DOHH2 (cell line): ENCODE data around the gene CHCHD6.

ENCODE experiments used
- H3F3A ChIP-seq: fragments of 200-600 bp; sonication (generic), shearing (Covaris generic); 2 replicates; pipeline ENCODE4 v1.6.0; 2016; ENCODE audit warnings: antibody characterized with exemption, mild to moderate bottlenecking; ENCODE audit not compliant: control insufficient read depth, insufficient read depth
- H3K27ac ChIP-seq: fragments of 200-600 bp; sonication (generic); 2 replicates; pipeline ENCODE4 v1.5.1; 2014; ENCODE audit warnings: low read depth, mild to moderate bottlenecking, low read length, moderate library complexity
- H3K27me3 ChIP-seq: fragments of 200-600 bp; sonication (generic); 2 replicates; pipeline ENCODE4 v1.6.1; 2014; ENCODE audit warnings: mild to moderate bottlenecking, low read length, mixed read lengths; ENCODE audit not compliant: control insufficient read depth
- H3K36me3 ChIP-seq: fragments of 200-600 bp; sonication (generic); 2 replicates; pipeline ENCODE4 v1.6.1; 2014; ENCODE audit warnings: mild to moderate bottlenecking, low read length, moderate library complexity, mixed read lengths; ENCODE audit not compliant: control insufficient read depth
- H3K4me1 ChIP-seq: fragments of 200-600 bp; sonication (generic); 2 replicates; pipeline ENCODE4 v1.6.1; 2014; ENCODE audit warnings: mild to moderate bottlenecking, low read length, mixed read lengths; ENCODE audit not compliant: control insufficient read depth
- H3K4me2 ChIP-seq: fragments of 200-600 bp; sonication (generic); 2 replicates; pipeline ENCODE4 v1.6.0; 2014; ENCODE audit warnings: mild to moderate bottlenecking, low read length, moderate library complexity
- H3K4me3 ChIP-seq: fragments of 200-600 bp; sonication (generic); 2 replicates; pipeline ENCODE4 v1.5.1; 2014; ENCODE audit warnings: mild to moderate bottlenecking, low read length, mixed read lengths
- H3K79me2 ChIP-seq: fragments of 200-600 bp; sonication (generic); 2 replicates; pipeline ENCODE4 v1.6.1; 2014; ENCODE audit warnings: mild to moderate bottlenecking, low read length, mixed read lengths; ENCODE audit not compliant: control insufficient read depth
- H3K9me2 ChIP-seq: fragments of 200-600 bp; sonication (generic); replicated peaks from 2 replicates; pipeline ENCODE4 v1.6.1; 2014; ENCODE audit warnings: mild to moderate bottlenecking, low read length, mixed read lengths; ENCODE audit not compliant: control insufficient read depth
- H3K9me3 ChIP-seq: fragments of 200-600 bp; sonication (generic); 2 replicates; pipeline ENCODE4 v1.6.1; 2014; ENCODE audit warnings: antibody characterized with exemption, low read length, mixed read lengths; ENCODE audit not compliant: control insufficient read depth, insufficient read depth
- H4K20me1 ChIP-seq: fragments of 200-600 bp; sonication (generic); 2 replicates; pipeline ENCODE4 v1.6.0; 2014; ENCODE audit warnings: low read depth, mild to moderate bottlenecking, antibody characterized with exemption, low read length, moderate library complexity; ENCODE audit not compliant: control insufficient read depth, insufficient read depth
- EZH2phosphoT487 ChIP-seq: fragments of 200-600 bp; sonication (generic); IDR thresholded peaks from 2 replicates; pipeline ENCODE4 v1.6.1; 2017; ENCODE audit warnings: borderline replicate concordance, mild to moderate bottlenecking, antibody characterized with exemption, low read length, moderate library complexity, mixed read lengths
- TF ChIP-seq, protein P1 (sequence below): fragments of 200-600 bp; sonication (generic); IDR thresholded peaks from one replicate; pipeline ENCODE4 v1.5.1; 2014; ENCODE audit warnings: antibody characterized with exemption, mild to moderate bottlenecking, low read depth, low read length; ENCODE audit not compliant: poor library complexity, severe bottlenecking

CHCHD6 gene

DNA sequence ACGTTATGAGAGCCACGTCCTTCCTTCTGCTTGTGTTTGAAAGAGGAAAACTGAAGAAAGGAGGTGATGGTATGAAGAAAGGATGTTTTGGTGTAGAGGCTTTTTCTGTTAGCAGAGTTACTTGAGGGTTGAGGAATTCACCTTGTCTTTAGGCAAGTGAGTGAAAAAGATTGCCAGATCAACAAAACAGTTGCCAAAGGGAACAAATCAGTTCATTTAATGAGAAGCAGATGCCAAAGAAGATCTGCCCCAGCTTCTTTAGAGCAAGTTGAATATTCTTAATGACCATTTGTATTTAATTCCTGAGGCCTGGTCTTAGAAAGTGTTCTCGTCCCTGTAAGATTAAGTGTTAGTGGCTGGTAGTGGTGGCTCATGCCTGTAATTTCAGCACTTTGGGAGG is 2.6 kb downstream of the CHCHD6 start:
- H3K4me2 ChIP-seq, result no peak overlapping the region
- TF ChIP-seq, protein P1, sequence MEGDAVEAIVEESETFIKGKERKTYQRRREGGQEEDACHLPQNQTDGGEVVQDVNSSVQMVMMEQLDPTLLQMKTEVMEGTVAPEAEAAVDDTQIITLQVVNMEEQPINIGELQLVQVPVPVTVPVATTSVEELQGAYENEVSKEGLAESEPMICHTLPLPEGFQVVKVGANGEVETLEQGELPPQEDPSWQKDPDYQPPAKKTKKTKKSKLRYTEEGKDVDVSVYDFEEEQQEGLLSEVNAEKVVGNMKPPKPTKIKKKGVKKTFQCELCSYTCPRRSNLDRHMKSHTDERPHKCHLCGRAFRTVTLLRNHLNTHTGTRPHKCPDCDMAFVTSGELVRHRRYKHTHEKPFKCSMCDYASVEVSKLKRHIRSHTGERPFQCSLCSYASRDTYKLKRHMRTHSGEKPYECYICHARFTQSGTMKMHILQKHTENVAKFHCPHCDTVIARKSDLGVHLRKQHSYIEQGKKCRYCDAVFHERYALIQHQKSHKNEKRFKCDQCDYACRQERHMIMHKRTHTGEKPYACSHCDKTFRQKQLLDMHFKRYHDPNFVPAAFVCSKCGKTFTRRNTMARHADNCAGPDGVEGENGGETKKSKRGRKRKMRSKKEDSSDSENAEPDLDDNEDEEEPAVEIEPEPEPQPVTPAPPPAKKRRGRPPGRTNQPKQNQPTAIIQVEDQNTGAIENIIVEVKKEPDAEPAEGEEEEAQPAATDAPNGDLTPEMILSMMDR, result no peak
- no peak for TF ChIP-seq EZH2phosphoT487

DNA sequence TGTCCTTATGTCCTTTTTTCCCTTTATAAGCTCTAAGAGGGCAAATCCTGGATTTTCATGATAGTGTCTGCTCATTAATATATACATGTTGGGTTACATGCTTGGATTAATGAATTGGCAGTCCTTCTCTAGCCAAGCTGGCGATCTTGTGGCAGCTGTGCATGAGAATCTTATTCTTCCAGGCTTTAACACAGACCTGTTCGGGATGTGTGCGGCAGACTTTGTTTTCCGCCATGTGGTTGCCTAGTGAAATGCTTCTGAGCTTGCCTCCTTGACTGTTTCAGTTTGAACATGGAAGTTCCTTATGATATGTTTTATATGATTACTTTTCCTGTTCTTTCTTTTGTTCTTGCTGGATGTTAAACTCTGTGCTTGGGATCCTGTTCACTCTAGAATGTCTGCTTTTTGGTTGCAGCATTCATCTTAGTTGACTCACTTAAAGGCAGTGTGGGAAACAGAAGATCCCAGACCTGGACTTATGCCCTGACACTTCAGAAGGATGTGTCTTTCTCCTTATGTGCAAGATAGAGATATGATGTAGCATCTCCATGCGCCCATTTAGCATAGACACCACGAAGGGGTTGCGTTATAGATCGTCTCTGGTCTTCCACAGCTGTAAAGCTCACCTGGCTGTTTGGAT is 7.2 kb downstream of the CHCHD6 start:
- Histone ChIP-seq H3K4me3 (no peak overlapping the region), H3K4me2 (no peak overlapping the region), H3K79me2 (peaks cover 17% of the 10 kb centered on the region), H3K9me3 (no peaks in the 10 kb centered on the region), H3K4me1 (no peaks in the 10 kb centered on the region), H3K27me3 (no peaks in the 10 kb centered on the region), H4K20me1 (0 out of 2 replicates have a peak, but pooled peaks cover 3% of the 10 kb centered on the region), H3K27ac (no peak overlapping the region), H3K9me2 (no peaks in the 10 kb centered on the region), H3K36me3 (no peaks in the 10 kb centered on the region), H3F3A (no peaks in the 10 kb centered on the region)
- TF ChIP-seq EZH2phosphoT487, result no peak
- TF ChIP-seq, protein P1, result no peak

More for the DNA sequence above, 2.6 kb downstream of the CHCHD6 start:
- peaks cover 23% of the 10 kb centered on the region for H3K79me2 ChIP-seq
- H3F3A ChIP-seq, result no peaks in the 10 kb centered on the region
- no peaks in the 10 kb centered on the region for H4K20me1 ChIP-seq
- no peak overlapping the region for H3K4me3 ChIP-seq
- H3K9me3 ChIP-seq, result no peaks in the 10 kb centered on the region; the same call in 1 of the 2 replicates
- H3K9me2 ChIP-seq, result no peaks in the 10 kb centered on the region
- no peaks in the 10 kb centered on the region for H3K27me3 ChIP-seq
- H3K27ac ChIP-seq, result no peak overlapping the region
- no peaks in the 10 kb centered on the region for H3K36me3 ChIP-seq
- peaks cover 17% of the 10 kb centered on the region for H3K4me1 ChIP-seq

DNA sequence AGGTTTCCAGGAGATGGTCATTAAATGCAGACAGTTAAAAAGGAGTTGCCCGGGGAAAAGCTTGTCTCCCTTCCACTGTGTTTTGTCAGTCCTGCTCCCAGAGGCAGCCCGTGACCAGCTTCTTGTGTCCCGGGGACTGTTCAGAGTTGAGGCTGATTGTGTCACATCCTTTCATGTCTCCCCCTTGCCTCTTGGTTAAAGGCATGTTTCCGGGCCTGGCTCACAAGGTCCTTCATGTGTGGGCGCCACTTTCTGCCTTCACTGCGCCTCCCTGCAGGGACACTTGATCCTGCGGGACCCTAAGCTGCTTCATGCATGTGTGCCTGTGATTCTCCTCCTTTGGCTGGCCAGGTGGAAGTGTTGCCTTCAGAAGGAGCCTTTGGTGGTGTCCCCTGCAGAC is 9.2 kb downstream of the CHCHD6 start:
- H3K4me1 ChIP-seq, result no peaks in the 10 kb centered on the region
- H3K79me2 ChIP-seq, result peaks cover 17% of the 10 kb centered on the region
- no peaks in the 10 kb centered on the region for H3K36me3 ChIP-seq
- H3K4me2 ChIP-seq, result no peak overlapping the region
- no peak overlapping the region for H3K4me3 ChIP-seq
- no peaks in the 10 kb centered on the region for H3K9me3 ChIP-seq
- H3K27ac ChIP-seq, result no peak overlapping the region
- no peaks in the 10 kb centered on the region for H3K27me3 ChIP-seq
- H4K20me1 ChIP-seq, result 0 out of 2 replicates have a peak, but pooled peaks cover 3% of the 10 kb centered on the region
- H3K9me2 ChIP-seq, result no peaks in the 10 kb centered on the region
- H3F3A ChIP-seq, result no peaks in the 10 kb centered on the region
- no peak for TF ChIP-seq EZH2phosphoT487
- TF ChIP-seq, protein P1, result no peak
